ENCODE data around the gene SLC35E1.

Gene SLC35E1

DNA sequence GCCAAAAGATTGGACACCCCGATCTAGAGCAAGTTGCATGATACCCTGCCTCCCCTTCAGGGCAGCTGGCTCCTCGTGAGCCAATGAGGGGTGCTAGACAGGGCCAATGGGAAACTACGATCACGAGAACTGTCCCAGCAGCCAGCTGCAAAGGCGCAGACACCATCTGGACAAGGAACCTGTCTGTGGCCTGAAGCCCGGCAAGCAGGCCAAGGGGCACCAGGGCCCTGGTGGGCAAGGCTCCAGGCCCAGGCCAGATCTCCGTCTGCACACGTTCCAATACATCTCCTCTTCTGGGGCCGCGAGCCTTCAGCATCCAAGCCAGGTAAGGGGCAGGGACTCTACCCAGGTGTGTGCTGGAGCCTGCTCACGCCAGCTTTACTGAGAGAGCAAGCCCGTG is 35.6 kb upstream of the SLC35E1 start:
- H3K4me3 ChIP-seq (ENCODE audit: low read depth, low read length), result no peak overlapping the region
- TF ChIP-seq, protein P1, sequence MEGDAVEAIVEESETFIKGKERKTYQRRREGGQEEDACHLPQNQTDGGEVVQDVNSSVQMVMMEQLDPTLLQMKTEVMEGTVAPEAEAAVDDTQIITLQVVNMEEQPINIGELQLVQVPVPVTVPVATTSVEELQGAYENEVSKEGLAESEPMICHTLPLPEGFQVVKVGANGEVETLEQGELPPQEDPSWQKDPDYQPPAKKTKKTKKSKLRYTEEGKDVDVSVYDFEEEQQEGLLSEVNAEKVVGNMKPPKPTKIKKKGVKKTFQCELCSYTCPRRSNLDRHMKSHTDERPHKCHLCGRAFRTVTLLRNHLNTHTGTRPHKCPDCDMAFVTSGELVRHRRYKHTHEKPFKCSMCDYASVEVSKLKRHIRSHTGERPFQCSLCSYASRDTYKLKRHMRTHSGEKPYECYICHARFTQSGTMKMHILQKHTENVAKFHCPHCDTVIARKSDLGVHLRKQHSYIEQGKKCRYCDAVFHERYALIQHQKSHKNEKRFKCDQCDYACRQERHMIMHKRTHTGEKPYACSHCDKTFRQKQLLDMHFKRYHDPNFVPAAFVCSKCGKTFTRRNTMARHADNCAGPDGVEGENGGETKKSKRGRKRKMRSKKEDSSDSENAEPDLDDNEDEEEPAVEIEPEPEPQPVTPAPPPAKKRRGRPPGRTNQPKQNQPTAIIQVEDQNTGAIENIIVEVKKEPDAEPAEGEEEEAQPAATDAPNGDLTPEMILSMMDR (IDR thresholded peaks at IDR 0.05; ENCODE audit: borderline replicate concordance, insufficient read depth, low read depth, low read length), result no peak

DNA sequence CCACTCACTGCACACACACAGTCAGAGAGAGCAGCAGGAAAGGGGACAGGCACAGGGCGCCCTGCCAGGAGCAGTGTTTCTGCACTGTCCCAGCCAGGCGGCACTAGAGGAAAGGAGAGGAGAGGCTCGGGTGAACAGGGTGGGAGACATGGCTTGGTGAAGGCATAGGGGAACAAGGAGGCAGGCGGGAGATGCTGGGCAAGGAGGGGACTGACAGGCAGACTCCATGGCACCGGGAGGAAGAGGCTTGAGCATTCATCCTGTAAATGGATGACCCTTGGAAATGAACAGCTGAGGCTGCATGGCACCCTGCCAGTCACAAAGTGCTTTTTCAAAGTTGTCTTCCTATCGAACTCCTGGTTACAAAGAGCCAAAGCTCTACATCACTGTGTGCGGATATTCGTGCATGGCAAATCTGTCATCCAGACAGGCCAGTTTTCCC is 33.4 kb upstream of the SLC35E1 start:
- TF ChIP-seq, protein P1 (IDR thresholded peaks at IDR 0.05; ENCODE audit: borderline replicate concordance, insufficient read depth, low read depth, low read length), result no peak
- H3K4me3 ChIP-seq (ENCODE audit: low read depth, low read length), result no peak overlapping the region

DNA sequence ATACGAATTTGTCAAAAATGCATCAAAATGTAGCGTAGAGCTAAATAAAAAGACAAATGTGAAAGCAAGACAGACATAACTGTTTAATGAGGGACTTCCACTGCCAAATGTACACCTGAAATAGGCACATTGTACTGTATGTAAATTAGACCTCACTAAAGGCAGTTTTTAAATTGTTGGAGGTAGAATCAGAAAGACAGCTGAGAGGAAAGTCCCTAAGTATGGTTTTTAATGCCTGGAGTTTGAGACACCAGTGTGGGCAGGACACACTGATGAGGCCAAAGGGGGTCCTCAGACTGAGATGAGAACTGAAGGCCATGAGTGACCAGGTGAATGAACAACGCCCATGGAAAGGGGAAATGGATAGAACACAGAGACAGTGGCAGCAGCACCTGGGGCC is 32.9 kb upstream of the SLC35E1 start:
- TF ChIP-seq, protein P1 (IDR thresholded peaks at IDR 0.05; ENCODE audit: borderline replicate concordance, insufficient read depth, low read depth, low read length), result no peak

DNA sequence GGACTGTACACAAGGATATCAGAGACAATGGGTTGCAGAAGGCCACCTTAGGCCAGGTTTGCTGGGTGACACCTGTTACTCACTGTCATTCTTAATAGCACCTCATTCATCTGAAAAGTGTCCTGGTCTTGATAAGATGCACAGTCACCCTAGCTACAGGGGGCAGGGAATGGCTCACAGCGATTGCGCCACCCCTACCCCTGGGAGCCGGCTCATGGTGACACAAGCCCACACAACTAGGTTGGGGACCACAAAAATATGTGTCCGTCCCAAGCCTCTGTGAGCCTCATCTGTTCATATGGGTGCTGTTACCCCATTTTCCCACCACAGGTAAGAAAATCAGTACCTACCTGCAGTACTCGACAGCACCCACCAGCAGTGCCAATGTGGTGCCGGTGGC is 32.4 kb upstream of the SLC35E1 start:
- H3K4me3 ChIP-seq (ENCODE audit: low read depth, low read length), result no peak overlapping the region

More for the DNA sequence above, 32.9 kb upstream of the SLC35E1 start:
- H3K4me3 ChIP-seq (ENCODE audit: low read depth, low read length), result no peak overlapping the region

DNA sequence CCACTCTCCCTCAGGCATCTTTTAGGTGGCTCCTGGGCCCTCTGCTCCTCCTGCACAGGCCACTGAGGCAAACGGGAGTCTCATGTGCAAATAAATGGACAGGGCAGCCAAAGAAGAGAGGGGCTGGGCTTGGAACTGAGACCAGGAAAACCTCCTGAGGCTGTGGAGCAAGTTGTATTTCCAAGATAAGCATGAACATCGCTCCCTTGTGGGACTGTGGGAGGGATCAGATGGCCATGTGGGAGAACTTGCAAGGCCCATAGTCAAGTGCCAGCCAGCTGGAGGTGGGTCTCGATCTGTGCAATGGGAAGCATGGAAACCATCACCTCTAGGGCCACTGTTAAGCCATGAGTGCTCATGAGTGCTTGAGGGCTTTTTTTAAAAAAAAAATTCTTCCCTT is 30.9 kb upstream of the SLC35E1 start:
- TF ChIP-seq, protein P1 (IDR thresholded peaks at IDR 0.05; ENCODE audit: borderline replicate concordance, insufficient read depth, low read depth, low read length), result no peak
- no peak overlapping the region for H3K4me3 ChIP-seq (ENCODE audit: low read depth, low read length)

More for the DNA sequence above, 32.4 kb upstream of the SLC35E1 start:
- TF ChIP-seq, protein P1 (IDR thresholded peaks at IDR 0.05; ENCODE audit: borderline replicate concordance, insufficient read depth, low read depth, low read length), result no peak

DNA sequence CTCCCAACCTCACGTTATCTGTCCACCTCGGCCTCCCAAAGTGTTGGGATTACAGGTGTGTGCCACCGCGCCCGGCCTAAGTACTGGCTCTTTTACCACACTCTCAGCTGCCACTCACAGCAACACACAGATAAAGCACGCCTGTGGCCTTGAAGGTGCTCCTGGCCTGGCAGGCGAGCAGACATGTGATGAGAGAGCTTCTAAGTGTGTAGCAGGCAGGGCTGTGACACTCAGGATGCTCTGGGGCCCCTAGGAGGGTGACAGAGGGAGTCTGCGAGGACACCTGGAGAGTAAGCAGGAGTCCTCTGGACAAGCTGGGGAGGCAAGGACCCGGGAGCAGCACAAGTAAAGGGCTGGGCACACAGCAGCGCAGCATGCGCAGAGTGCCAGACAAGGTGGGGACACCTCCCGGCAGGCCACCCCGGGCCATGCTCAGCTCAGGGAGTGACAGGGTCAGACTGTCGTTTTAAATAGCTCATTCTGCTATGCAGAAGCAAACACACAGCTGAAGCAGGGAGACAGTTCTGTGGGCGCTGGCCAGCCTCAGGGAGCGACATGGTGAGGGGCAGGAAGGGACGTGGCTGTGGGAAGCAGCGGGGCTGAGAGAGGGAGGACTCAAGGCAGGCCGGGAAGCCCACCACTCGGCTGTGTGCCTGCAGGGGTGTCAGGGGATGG is 29.3 kb upstream of the SLC35E1 start:
- H3K4me3 ChIP-seq (ENCODE audit: low read depth, low read length), result no peak overlapping the region
- TF ChIP-seq, protein P1 (IDR thresholded peaks at IDR 0.05; ENCODE audit: borderline replicate concordance, insufficient read depth, low read depth, low read length), result no peak

DNA sequence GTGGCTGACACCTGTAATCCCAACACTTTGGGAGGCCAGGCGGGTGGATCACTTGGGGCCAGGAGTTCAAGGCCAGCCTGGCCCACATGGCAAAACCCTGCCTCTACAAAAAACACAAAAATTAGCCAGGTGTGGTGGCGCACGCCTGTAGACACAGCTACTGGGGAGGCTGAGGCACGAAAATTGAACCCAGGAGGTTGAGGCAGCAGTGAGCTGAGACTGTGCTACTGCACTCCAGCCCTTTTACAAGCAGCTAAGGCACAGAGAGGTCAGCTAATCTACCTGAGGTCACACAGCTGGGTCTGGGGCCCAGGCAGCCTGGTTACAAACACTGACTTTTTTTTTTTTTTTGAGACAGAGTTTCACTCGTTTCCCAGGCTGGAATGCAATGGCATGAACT is 28.6 kb upstream of the SLC35E1 start:
- TF ChIP-seq, protein P1 (IDR thresholded peaks at IDR 0.05; ENCODE audit: borderline replicate concordance, insufficient read depth, low read depth, low read length), result no peak
- no peak overlapping the region for H3K4me3 ChIP-seq (ENCODE audit: low read depth, low read length)
